Heart left ventricle (tissue), 13 donors: ENCODE results near the gene CACNB4.

Experiments
- POLR2A ChIP-seq, 2 donors: fragments of 450-650 bp; IDR thresholded peaks; one replicate each; pipeline ENCODE4 v1.6.1; 2017; ENCODE audit warnings: antibody characterized with exemption in 2 of 2, mild to moderate bottlenecking in 2 of 2, moderate library complexity in 2 of 2
- TF ChIP-seq, protein P1 (sequence below), 12 donors: fragments of 200-600 bp; sonication (generic) in 4 of 12; IDR thresholded peaks; one replicate each; pipeline versions ENCODE4 v1.5.0 to v1.8.0; 2018 to 2022; ENCODE audit warnings: antibody characterized with exemption in 12 of 12, mild to moderate bottlenecking in 5 of 12
- donor health status: ischemic (EF 13 %, LVEDD 7.1; RV severe dilation, severe dysfunction).
- donor health status: DM: no; HTN: yes; CAD: no.
- donor health status: DM: no; HTN: no; CAD: no.
- donor health status: ischemic (EF 25% LVEDD 6.9; RV normal size, moderate dysfunction).
- donor health status: ischemic (EF 25% LVEDD 5.7; RV mildly dilated, moderate dysfunction).
- donor health status: ischemic (EF 35%, LVEDD 5.7; RV mildly dilated, moderate dysfunction).
- donor health status: nonischemic (EF 11% LVEDD 7.7; RV severe dilation, severe dysfunction).
- donor health status: DM: yes; HTN: yes; CAD: no.
- donor health status: PGD.
- donor health status: ischemic (EF 29% LVEDD 5.4; RV normal size, mild dysfunction).
- donor health status: nonischemic (EF 23%, LVEDD 6.1; RV moderate dilation, normal function).

DNA sequence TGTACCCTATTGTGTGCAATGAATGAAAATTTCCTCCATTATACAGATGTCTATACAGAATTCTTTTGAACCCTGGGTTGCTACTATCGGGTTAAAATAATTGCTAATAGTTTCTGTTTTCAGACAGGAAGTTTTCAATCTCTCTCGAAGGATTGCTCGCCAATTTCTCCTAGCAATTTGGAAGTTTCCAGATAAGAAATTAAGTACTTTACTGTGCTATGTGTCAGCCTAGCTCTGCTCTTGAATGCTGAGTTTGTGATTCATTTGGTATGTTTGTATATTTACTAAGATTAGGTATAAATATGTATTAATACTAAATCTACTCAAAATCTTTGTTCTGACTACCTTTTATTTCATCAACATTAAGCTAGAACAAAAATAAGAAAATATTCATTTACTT is 196.0 kb downstream of the CACNB4 start:
- no peak for TF ChIP-seq POLR2A (IDR thresholded peaks at IDR 0.05)
- TF ChIP-seq, protein P1, sequence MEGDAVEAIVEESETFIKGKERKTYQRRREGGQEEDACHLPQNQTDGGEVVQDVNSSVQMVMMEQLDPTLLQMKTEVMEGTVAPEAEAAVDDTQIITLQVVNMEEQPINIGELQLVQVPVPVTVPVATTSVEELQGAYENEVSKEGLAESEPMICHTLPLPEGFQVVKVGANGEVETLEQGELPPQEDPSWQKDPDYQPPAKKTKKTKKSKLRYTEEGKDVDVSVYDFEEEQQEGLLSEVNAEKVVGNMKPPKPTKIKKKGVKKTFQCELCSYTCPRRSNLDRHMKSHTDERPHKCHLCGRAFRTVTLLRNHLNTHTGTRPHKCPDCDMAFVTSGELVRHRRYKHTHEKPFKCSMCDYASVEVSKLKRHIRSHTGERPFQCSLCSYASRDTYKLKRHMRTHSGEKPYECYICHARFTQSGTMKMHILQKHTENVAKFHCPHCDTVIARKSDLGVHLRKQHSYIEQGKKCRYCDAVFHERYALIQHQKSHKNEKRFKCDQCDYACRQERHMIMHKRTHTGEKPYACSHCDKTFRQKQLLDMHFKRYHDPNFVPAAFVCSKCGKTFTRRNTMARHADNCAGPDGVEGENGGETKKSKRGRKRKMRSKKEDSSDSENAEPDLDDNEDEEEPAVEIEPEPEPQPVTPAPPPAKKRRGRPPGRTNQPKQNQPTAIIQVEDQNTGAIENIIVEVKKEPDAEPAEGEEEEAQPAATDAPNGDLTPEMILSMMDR (IDR thresholded peaks at IDR 0.05) = no peak
